ENCODE data around the gene DDX55.

GRCh38 chr12:123659996-123660727, 58.3 kb downstream of the DDX55 start:
- TF ChIP-seq, protein P1, sequence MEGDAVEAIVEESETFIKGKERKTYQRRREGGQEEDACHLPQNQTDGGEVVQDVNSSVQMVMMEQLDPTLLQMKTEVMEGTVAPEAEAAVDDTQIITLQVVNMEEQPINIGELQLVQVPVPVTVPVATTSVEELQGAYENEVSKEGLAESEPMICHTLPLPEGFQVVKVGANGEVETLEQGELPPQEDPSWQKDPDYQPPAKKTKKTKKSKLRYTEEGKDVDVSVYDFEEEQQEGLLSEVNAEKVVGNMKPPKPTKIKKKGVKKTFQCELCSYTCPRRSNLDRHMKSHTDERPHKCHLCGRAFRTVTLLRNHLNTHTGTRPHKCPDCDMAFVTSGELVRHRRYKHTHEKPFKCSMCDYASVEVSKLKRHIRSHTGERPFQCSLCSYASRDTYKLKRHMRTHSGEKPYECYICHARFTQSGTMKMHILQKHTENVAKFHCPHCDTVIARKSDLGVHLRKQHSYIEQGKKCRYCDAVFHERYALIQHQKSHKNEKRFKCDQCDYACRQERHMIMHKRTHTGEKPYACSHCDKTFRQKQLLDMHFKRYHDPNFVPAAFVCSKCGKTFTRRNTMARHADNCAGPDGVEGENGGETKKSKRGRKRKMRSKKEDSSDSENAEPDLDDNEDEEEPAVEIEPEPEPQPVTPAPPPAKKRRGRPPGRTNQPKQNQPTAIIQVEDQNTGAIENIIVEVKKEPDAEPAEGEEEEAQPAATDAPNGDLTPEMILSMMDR (conservative IDR thresholded peaks at IDR 0.05; ENCODE audit: low read depth, low read length) = no peak
- no peak for TF ChIP-seq EZH2 (IDR thresholded peaks at IDR 0.05; ENCODE audit: low read length, unreplicated experiment)

All from PC-3 (cell line).